ENCODE data around the gene JARID2.

Gene JARID2

DNA sequence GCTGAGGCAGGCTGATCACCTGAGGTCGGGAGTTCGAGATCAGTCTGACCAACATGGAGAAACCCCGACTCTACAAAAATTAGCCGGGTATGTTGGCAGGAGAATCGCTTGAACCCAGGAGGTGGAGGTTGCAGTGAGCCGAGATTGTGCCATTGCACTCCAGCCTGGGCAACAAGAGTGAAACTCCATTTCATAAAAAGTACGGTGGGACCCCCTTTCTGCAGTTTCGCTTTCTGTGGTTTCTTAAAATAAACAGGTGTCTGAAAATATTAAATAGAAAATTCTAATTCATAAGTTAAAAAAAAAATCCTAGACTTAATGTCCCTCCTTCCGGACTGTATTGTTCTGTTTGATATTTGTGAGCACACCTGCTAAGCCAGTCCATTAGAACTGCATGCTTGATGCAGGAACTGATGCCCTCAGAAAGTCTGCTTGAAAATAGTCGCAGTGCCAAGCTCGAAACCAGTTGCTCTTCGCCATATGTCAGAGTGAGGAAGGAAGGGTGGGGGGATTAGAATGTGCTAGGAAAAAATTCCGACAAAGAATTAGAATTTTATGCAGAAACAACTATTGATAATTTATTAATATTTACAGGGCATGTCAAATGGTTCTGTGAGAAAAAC is 85.9 kb downstream of the JARID2 start:
- Mint-ChIP-seq H3K27ac (peak overlapping the region; percentile 83), H3K9me3 (no peaks in the 10 kb centered on the region), H3K36me3 (ENCODE audit: low read depth) (peaks cover 16% of the 10 kb centered on the region), H3K4me1 (ENCODE audit: low read depth) (peaks cover 96% of the 10 kb centered on the region), H3K4me3 (peak overlapping the region; percentile 60), H3K27me3 (no peaks in the 10 kb centered on the region)

DNA sequence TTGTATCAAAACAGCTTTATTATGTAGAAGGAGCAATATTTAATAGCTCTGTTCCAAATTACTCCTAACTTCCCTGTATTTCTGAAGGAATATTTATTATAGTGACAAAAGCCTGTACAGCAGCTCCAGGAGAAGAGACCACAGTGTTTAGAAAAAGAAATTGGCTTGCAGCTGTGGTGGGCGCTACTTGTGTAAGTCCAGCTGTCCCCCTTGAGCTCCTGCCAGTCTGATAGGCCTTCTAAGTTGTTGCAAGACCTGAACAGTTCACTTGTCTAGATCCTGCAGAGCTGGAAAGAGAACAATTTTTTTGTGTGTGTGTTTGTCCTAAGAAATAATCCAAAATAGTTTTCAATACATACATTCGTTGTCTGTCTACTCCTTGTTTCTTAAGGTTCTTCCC is 86.6 kb downstream of the JARID2 start:
- H3K27ac Mint-ChIP-seq, result no peak overlapping the region
- no peaks in the 10 kb centered on the region for H3K27me3 Mint-ChIP-seq
- H3K9me3 Mint-ChIP-seq, result no peaks in the 10 kb centered on the region
- H3K36me3 Mint-ChIP-seq (ENCODE audit: low read depth), result peaks cover 16% of the 10 kb centered on the region
- peaks cover 96% of the 10 kb centered on the region for H3K4me1 Mint-ChIP-seq (ENCODE audit: low read depth)
- H3K4me3 Mint-ChIP-seq, result no peak overlapping the region

- peaks cover 14% of the 10 kb centered on the region for H3K36me3 Mint-ChIP-seq (ENCODE audit: low read depth)
- H3K9me3 Mint-ChIP-seq, result no peaks in the 10 kb centered on the region
- no peaks in the 10 kb centered on the region for H3K27me3 Mint-ChIP-seq
- H3K27ac Mint-ChIP-seq, result peak overlapping the region; percentile 53
- H3K4me3 Mint-ChIP-seq, result no peak overlapping the region
- peaks cover 90% of the 10 kb centered on the region for H3K4me1 Mint-ChIP-seq (ENCODE audit: low read depth)
Measured at GRCh38 chr6:15335385-15335784, 89.5 kb downstream of the JARID2 start.

DNA sequence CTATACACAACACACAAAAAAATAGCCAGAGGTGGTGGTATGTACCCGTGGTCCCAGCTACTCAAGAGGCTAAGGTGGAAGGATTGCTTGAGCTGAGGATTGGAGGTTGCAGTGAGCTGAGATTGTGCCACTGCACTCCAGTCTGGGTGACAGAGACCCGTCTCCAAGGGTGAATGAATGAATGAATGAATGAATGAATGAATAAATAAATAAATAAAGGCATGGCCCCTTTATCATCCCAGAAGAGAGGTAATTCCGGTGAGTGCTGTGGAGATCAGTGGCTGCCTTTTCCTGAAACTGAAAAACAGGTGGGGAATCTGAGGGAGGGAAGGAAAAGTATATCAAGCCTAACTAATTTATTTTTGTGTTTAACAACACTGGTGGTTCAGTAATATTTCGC is 90.0 kb downstream of the JARID2 start:
- H3K9me3 Mint-ChIP-seq, result no peaks in the 10 kb centered on the region
- H3K4me3 Mint-ChIP-seq, result no peak overlapping the region
- H3K27ac Mint-ChIP-seq, result no peak overlapping the region
- peaks cover 90% of the 10 kb centered on the region for H3K4me1 Mint-ChIP-seq (ENCODE audit: low read depth)
- H3K27me3 Mint-ChIP-seq, result no peaks in the 10 kb centered on the region
- peaks cover 14% of the 10 kb centered on the region for H3K36me3 Mint-ChIP-seq (ENCODE audit: low read depth)

DNA sequence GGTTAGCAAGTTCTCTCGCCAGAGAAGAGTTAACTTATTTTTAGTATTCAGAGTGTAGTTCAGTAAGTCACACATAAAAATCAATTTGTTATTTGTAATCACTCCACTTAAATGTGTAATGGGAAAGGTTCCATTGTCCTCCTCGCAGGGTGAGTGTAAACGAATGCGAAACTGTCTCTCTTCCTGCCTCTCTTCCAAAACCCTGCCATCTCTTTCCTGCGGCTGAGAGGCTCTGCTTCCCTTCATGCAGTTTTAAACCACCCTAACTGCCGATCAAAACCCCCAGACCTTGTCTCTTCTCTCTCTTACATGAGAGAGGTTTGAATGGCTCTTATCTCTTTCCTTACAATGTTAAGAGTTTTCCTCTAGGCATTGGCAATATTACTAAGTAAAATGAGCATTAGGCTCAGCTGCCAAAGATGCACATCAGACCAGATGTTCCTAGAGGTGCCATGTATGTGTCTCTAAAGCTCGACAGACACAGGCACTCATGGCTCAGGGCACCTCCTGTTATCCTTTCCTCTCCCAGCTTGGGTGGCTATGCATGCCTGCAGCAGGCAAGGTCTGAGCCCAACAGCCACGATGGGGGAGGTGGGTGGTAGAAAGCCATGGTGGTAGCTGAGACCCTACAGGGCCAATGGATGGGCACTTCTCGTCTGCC is 91.2 kb downstream of the JARID2 start:
- peaks cover 90% of the 10 kb centered on the region for H3K4me1 Mint-ChIP-seq (ENCODE audit: low read depth)
- peak overlapping the region; percentile 2 for H3K4me3 Mint-ChIP-seq

GRCh38 chr6:15337582-15337981 is 91.7 kb downstream of the JARID2 start:
- H3K27me3 Mint-ChIP-seq, result no peaks in the 10 kb centered on the region
- no peak overlapping the region for H3K4me3 Mint-ChIP-seq
- H3K27ac Mint-ChIP-seq, result peak overlapping the region; percentile 34
- H3K4me1 Mint-ChIP-seq (ENCODE audit: low read depth), result peaks cover 90% of the 10 kb centered on the region
- H3K36me3 Mint-ChIP-seq (ENCODE audit: low read depth), result peaks cover 19% of the 10 kb centered on the region
- no peaks in the 10 kb centered on the region for H3K9me3 Mint-ChIP-seq

More for the DNA sequence above, 91.2 kb downstream of the JARID2 start:
- no peaks in the 10 kb centered on the region for H3K27me3 Mint-ChIP-seq
- no peaks in the 10 kb centered on the region for H3K9me3 Mint-ChIP-seq
- H3K36me3 Mint-ChIP-seq (ENCODE audit: low read depth), result peaks cover 16% of the 10 kb centered on the region
- peak overlapping the region; percentile 9 for H3K27ac Mint-ChIP-seq

DNA sequence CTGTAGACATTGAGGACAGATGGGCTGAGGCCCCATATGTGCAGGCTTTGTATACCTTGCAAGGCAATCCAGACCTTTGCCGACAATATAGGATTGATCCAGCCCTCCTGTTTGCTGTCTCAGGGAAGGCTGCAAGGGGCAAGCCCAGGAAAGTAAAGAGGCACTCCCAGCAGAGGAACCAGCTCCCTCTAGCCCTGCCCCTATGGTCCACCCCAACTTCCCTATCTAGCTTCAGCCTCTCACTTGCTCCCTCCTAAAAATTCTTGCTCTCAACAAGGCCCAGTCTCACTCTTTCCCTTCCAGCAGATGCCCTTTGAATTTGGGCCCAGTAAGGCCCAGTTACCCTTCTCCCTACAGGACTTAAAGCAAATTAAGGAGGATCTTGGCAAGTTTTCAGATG is 92.6 kb downstream of the JARID2 start:
- H3K4me3 Mint-ChIP-seq, result no peak overlapping the region
- H3K9me3 Mint-ChIP-seq, result no peaks in the 10 kb centered on the region
- H3K4me1 Mint-ChIP-seq (ENCODE audit: low read depth), result peaks cover 93% of the 10 kb centered on the region
- H3K36me3 Mint-ChIP-seq (ENCODE audit: low read depth), result peaks cover 14% of the 10 kb centered on the region
- H3K27me3 Mint-ChIP-seq, result no peaks in the 10 kb centered on the region
- H3K27ac Mint-ChIP-seq, result no peak overlapping the region

GRCh38 chr6:15339081-15339480 is 93.2 kb downstream of the JARID2 start:
- H3K4me3 Mint-ChIP-seq, result no peak overlapping the region
- no peak overlapping the region for H3K27ac Mint-ChIP-seq
- no peaks in the 10 kb centered on the region for H3K9me3 Mint-ChIP-seq
- H3K36me3 Mint-ChIP-seq (ENCODE audit: low read depth), result peaks cover 14% of the 10 kb centered on the region
- H3K4me1 Mint-ChIP-seq (ENCODE audit: low read depth), result peaks cover 93% of the 10 kb centered on the region
- no peaks in the 10 kb centered on the region for H3K27me3 Mint-ChIP-seq

DNA sequence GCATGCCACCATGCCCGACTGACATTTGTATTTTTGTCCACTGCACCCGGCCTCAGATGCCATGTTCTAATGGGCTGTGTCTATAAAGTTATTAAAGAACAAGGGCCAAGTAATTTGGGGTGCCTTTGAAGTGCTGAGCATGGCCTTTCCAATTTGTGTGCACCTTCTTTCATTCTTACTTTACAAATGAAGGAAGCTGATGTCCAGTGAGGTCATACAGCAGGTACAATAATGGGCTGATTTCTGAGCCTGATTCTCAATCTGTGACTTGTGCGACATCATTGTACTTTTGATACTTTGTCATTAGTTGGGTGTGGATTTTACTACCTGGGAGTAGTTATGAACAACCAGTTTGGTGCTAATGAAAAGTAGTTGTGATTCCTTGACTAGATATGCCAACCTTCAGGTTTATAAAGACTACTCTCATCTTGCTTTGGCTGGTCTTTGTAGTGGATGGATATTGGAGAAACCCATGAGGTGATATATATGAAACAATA is 94.3 kb downstream of the JARID2 start:
- Mint-ChIP-seq H3K27me3 (no peaks in the 10 kb centered on the region), H3K4me1 (ENCODE audit: low read depth) (peaks cover 93% of the 10 kb centered on the region), H3K4me3 (peak overlapping the region; percentile 54), H3K36me3 (ENCODE audit: low read depth) (peaks cover 9% of the 10 kb centered on the region), H3K27ac (peak overlapping the region; percentile 73), H3K9me3 (no peaks in the 10 kb centered on the region)

DNA sequence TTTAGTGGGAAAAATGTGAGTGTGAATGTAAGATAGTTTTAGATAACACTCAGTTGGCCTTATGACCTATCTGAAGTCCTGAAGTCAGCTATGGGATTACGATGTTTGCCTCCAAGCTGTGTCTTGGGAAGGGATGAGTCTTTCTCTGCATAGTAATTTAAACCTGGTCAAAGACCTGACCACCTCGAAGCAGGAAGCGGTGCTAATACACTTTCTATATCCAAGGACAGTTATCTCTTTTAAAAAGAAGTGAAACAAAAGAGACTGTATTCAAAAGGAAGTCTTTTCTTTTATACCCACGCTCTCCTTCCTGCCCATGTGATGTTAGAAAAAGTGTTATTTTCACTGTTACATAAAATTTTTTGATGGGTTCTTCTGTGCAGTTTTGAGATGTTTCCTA is 94.9 kb downstream of the JARID2 start:
- H3K4me3 Mint-ChIP-seq, result peak overlapping the region; percentile 54
- H3K27ac Mint-ChIP-seq, result peak overlapping the region; percentile 73
- no peaks in the 10 kb centered on the region for H3K27me3 Mint-ChIP-seq
- peaks cover 9% of the 10 kb centered on the region for H3K36me3 Mint-ChIP-seq (ENCODE audit: low read depth)
- H3K4me1 Mint-ChIP-seq (ENCODE audit: low read depth), result peaks cover 93% of the 10 kb centered on the region
- H3K9me3 Mint-ChIP-seq, result no peaks in the 10 kb centered on the region

- H3K4me3 Mint-ChIP-seq, result peak overlapping the region; percentile 54
- no peaks in the 10 kb centered on the region for H3K9me3 Mint-ChIP-seq
- H3K36me3 Mint-ChIP-seq (ENCODE audit: low read depth), result peaks cover 9% of the 10 kb centered on the region
- H3K27me3 Mint-ChIP-seq, result no peaks in the 10 kb centered on the region
- H3K27ac Mint-ChIP-seq, result peak overlapping the region; percentile 73
- H3K4me1 Mint-ChIP-seq (ENCODE audit: low read depth), result peaks cover 94% of the 10 kb centered on the region
Measured at GRCh38 chr6:15341311-15342001, 95.6 kb downstream of the JARID2 start.

DNA sequence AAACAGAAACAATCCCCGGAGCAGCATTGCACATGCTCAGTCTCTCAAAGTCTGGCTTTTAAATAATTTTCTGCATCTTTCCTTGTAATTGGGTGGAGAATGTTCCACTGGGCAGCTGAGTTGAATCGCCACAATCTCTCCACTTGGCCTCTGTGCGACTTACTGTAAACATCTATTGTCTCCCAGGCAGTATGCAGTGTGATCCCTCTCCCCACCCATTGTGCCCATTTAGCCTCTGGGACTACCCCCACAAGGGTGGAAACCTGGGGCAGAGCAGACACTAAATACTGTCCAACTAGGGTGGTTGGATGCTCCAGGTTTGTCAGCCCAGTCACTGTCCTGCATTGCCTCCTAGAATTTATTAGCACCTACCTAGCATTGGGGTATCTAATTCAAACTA is 96.2 kb downstream of the JARID2 start:
- H3K27me3 Mint-ChIP-seq, result no peaks in the 10 kb centered on the region

GRCh38 chr6:15343490-15344191 is 97.8 kb downstream of the JARID2 start:
- Mint-ChIP-seq H3K4me3 (peak overlapping the region; percentile 15), H3K27ac (peak overlapping the region; percentile 63), H3K36me3 (ENCODE audit: low read depth) (peaks cover 9% of the 10 kb centered on the region), H3K4me1 (ENCODE audit: low read depth) (peaks cover 89% of the 10 kb centered on the region), H3K9me3 (no peaks in the 10 kb centered on the region), H3K27me3 (no peaks in the 10 kb centered on the region)

More for the DNA sequence above, 96.2 kb downstream of the JARID2 start:
- Mint-ChIP-seq H3K36me3 (ENCODE audit: low read depth) (peaks cover 9% of the 10 kb centered on the region), H3K4me3 (peak overlapping the region; percentile 28), H3K9me3 (no peaks in the 10 kb centered on the region), H3K4me1 (ENCODE audit: low read depth) (peaks cover 94% of the 10 kb centered on the region), H3K27ac (peak overlapping the region; percentile 15)

DNA sequence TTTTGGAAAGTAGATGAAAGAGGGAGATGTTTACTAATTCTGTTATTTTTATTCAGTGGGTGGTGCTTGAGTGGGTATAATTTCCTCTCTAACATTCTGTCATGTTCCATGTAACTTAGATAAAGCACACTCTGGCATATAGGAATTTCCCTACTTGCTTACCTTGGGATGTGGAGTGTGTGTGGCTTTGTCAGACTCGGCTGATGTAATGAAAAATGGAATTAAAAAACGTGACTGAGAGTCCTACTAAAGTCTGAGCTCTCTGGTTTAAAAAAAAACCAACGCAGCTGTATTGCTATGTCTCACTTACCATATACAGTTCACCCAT is 98.3 kb downstream of the JARID2 start:
- Mint-ChIP-seq H3K4me1 (ENCODE audit: low read depth) (peaks cover 90% of the 10 kb centered on the region), H3K36me3 (ENCODE audit: low read depth) (peaks cover 11% of the 10 kb centered on the region), H3K27me3 (no peaks in the 10 kb centered on the region), H3K27ac (peak overlapping the region; percentile 21), H3K4me3 (no peak overlapping the region), H3K9me3 (no peaks in the 10 kb centered on the region)

DNA sequence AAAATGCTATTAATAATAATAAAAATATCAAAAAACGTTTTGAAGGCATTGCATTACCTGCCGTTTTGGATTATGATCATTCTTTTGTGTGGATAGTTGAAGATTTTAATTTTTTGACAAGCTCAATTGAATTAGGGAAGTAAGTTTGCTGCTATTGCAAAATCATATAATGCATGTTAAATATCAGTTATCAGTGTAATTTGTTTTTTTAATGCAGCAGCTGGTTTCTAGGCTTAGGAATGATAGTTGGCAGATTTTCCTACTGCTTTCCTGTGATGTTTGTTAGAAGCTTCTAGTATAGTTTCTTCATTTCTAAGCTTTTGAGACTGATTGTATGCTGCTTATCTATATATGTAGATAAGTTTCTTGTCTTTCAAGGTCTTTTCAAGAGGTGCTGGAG is 99.0 kb downstream of the JARID2 start:
- Mint-ChIP-seq H3K4me3 (no peak overlapping the region), H3K36me3 (ENCODE audit: low read depth) (peaks cover 15% of the 10 kb centered on the region), H3K27ac (no peak overlapping the region), H3K9me3 (no peaks in the 10 kb centered on the region), H3K4me1 (ENCODE audit: low read depth) (peaks cover 92% of the 10 kb centered on the region), H3K27me3 (no peaks in the 10 kb centered on the region)
